LHCN-M2 (cell line): Measurements from ENCODE around the gene EVPLL. TPM values are rescaled to one million over a fixed set of nuclear protein-coding genes. Genes with fewer than 3 reads are reported as not detected.
"Not testable (repeated sequence)": the region's sequence is repeated elsewhere in the genome, so short reads cannot be mapped to it uniquely, and the experiment has no call there.

Experiments used
- DNase-seq: peaks from one replicate; pipeline ENCODE4 v3.0.0-alpha.2; 2012; ENCODE audit warnings: low read depth
- total RNA-seq: library from RNA; depleted of rRNA; stranded (reverse); fragments of >200 nt; gene quantifications from 2 replicates; pipeline ENCODE4 v1.2.3, GENCODE V29; 2014

Gene EVPLL
- total RNA-seq, 1 experiment from 2014 or later: not detected

DNA sequence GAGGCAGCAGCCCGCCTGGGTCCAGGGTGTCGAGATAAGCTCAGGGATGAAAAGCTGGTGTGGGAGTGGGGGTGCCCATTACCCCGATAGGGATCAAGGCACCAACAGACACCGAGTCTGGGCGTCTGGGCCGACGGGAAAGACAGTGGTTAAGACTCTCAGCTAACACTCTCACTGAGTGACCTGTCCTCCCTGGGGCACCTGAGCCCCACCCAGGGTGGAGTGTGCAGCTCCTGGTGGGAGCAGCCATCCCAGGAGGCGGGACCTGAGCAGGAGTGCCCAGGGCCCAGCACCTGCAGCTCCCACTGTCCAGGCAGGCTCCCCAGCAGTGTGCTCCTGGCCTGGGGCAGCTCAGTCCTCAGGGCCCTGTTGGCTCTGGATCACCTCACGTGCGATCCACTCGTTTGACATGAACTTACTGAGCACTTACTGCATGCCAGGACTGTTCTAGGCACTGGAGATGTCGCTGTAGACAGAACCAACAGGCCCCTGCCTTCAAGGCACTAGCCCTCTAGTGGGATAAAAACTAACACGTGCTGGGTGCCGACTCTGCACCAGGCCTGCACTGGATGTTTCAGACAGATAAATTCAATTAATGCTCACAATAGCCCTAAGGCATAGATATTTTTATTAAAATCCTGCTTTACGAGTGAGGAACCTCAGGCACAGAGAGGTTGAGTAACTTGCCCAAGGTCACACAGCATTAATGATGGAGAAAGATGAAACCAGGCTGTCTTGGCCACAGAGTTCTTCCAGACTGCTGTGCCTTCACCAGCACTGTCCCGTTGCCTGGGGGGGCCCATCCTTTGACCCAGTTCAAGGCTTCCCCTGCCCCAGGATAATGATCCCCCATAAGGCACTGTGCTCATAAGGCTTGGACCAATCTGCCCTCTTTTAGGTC, 1.9 kb downstream of the EVPLL start:
- no peak for DNase-seq

DNA sequence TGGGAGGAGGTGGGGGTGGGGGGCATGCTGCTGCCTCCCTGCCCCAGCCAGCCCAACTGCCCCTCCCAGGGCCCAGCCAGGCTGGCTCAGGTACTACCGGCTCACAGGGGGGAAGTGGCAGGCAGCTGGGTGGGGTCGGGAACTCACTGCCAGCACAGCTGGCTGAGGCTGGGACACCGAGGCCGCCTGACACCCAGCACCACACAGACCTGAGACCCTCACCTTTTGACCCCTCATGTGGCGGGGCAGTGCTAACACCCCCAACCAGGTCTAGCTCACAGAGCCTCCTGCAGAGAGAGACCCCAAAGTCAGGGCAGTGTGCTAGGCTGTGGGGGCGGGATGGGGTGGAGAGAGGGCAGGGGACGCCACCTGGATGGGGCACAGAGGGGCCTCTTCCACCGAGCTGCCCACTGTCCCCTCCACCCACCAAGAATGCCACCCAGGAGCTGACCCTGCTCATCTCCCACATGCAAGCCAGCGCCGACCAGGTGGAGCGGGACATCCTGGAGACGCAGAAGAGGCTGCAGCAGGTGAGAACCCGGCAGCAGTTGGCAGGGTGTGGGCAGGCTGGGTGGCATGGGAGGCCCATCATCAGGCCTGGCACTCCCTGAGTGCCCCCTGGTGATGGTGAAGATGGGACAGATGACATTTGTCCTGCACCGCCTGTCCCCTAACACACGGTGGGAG, 3.0 kb downstream of the EVPLL start:
- no peak for DNase-seq

DNA sequence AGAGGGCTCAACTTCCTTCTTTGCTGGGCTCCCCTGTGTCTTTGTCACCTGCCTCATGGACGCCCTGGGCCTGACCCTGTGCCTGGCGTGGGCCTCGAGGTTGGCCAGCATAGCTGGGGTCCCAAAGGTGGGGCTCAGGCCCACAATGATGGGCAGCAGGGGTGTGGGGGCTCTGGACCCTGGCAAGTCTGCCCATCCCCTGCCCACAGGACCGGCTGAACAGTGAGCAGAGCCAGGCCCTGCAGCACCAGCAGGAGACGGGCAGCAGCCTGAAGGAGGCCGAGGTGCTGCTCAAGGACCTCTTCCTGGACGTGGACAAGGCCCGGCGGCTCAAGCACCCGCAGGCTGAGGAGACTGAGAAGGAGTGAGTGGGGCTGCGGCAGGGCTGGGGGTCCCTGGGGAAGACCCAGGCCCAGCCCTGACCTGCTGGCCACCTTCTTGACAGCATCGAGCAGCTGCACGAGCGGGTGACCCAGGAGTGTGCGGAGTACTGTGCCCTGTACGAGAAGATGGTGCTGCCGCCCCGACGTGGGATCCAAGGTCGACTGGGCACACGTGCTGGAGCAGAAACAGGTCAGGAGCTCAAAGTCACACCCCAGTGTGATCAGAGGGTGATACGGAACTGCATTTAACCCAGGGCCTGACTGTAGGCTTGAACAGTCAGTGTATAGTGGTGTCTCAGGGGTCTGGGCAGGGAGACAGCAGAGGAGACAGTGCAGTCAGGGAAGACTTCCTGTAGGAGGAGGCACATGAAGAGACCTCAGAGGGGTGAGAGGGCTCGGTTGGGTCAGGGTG, 3.8 kb downstream of the EVPLL start:
- DNase-seq: no peak

DNA sequence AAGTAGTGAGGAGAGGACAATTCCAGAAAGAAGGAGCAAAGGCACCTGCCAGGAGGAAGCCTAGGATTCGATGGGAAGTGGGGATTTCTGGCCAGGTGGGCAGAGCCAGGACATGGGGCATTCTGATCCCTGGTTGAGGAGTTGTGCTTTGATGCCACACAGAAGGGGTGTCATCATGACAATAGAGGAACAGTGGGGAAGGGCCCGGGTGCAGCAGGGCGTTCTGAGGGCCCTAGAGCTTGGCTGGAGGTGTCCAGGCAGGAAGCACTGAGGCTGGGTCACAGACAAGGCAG, 4.3 kb downstream of the EVPLL start:
- DNase-seq: no peak

DNA sequence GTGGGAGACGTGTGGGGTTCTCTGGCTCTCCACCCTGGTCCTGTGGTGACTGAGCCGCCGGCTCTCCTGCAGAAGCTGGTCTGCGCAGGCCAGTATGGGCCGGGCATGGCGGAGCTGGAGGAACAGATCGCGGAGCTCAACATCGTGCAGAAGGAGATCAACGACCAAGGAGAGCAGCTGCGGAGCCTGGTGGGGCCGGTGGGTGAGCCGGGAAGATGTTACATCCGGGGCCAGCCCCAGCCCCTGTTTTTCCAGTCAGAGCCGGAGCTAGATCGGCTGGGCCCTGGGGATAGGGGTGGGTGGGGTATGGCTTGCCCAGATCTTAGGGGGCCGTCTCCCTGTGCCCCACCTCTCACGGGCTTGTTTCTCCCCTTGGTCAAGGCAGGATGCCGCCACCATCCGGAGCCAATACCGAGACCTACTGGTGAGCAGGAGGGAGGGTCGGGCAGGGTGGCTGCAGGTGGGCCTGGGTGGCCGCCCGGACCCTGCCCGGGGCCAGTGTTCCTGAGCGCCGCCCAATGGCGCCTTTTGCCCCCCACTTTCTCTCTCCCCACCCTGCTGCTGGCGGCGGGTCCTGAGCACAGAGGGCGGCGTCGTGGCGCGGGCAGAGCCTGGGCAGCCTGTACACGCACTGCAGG, 5.0 kb downstream of the EVPLL start:
- DNase-seq: no peak

DNA sequence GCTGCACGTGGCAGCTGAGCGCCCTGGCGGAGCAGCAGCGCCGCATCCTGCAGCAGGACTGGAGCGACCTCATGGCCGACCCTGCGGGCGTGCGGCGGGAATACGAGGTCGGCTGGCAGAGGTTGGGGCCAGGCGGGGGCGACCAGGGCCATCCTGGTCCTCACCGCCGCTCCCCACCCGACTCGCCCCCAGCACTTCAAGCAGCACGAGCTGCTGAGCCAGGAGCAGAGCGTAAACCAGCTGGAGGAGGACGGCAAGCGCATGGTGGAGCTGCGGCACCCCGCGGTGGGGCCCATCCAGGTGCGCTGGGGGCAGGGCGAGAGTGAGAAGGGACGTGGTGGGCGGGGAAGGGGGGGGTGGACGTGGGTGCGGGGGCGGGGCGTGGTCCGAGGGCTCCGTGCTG, 5.5 kb downstream of the EVPLL start:
- not testable (repeated sequence) for DNase-seq

DNA sequence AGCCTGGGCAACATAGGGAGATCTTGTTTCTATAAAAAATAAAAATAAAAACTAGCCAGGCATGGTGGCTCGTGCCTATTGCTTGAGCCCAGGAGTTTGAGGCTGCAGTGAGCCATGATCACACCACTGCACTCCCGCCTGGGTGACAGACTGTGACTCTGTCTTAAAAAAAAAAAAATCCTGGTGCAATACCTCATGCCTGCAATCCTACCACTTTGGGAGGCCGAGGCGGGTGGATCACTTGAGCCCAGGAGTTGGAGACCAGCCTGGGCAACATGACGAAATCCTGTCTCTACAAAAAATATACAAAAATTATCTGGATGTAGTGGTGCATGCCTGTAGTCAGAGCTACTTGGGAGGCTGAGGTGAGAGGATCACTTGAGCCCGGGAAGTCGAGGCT, 6.7 kb downstream of the EVPLL start:
- not testable (repeated sequence) for DNase-seq

DNA sequence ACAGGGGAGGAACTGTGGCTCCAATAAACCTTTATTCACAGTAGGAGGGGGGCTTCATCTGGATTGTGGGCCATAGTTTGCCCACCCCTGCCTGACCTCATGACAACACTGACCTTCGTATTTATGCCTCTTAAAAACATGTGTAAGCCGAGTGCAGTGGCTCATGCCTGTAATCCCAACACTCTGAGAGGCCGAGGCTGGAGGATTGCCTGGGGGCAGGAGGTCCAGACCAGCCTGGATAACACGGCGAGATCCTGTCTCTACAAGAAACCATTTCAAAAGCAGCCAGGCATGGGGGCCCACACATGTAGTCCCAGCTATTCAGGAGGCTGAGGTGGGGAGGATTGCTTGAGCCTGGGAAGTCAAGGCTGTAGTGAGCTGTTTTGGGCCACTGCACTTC, 10.0 kb downstream of the EVPLL start:
- DNase-seq: not testable (repeated sequence)

DNA sequence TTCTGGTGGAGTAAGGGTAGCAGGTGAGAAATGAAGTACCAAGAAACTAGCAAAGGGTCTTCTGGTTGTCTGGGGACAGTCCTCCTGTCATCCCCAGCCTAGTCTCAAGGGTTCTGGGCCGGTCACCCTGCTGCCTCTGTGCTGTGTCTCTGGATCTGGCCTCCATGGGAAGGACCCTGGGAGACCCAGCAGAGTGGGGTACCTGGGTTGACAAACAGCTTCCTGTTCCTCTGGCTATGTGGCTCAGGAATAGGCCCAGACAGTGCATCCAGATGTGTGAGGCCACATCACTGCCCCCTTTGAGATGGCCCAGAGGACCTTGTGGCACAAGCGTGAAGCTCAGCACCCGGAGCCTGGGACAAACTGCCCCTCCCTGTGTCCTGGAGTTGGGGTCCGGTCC, 10.7 kb downstream of the EVPLL start:
- DNase-seq: not testable (repeated sequence)

DNA sequence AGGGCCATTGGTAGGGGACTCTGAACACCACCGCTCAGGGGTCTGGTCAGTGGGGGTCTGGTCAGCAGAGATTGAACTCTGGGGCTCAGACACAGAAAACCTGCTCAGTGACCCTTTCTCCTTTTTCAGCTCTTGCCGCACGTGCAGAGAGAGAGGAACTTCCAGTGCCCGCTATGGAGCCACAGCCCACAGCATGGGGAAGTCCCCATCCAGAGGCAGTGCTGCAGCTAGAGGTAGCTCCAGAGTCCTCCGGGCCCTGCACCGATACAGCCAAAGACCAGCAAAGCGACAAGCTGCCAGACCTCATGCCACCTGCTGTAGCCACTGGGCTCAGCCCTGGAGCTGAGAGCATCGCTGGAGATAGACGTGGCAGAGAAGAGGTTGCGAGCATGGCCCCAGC, 11.2 kb downstream of the EVPLL start:
- not testable (repeated sequence) for DNase-seq

DNA sequence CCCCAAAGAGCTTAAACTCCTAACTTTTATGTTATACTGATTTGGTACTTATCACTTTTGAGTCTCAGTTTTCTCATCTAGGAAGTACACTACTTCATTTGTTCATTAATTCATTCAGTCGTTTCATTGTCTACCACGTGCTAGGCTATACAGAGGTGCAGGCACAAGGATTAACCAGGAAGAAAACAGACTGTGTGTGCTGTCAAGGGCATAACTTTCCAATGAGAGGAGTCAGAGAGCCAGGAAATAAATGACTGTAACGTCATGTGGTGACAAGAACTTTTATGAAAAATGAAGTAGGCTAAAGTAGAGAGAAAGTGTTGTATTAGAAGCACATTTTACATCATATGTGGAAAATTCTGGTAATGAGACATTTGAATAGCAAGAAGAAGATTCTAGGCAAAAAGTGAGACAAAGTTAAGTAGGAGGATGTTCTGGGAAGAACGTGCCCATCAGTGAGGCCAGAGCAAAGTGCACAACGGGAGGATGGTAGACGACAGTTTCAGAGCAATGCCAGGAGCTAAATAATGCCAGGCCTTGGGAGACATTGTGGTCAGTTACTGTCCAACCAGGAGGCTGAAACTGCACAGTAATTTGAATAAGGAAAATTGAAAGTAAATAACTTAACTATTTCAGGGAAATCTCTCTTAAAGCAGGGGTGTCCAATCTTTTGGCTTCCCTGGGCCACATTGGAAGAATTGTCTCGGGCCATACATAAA, 24.5 kb downstream of the EVPLL start:
- DNase-seq: not testable (repeated sequence)

DNA sequence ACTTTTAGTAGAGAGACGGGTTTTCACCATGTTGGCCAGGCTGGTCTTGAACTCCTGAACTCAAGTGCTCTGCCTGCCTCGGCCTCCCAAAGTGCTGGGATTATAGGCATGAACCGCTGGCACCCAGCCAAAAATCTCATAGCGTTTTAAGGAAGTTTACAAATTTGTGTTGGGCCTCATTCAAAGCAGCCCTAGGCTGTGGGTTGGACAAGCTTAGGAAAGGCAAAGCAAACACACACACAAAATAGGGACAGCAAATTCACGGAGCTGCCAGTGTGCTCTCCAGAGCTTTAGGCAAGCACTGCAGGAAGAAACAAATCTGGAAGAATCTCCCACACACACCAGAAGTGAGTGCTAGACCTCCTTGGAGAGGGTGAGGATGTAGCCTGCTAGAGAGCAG, 25.6 kb downstream of the EVPLL start:
- DNase-seq: not testable (repeated sequence)

DNA sequence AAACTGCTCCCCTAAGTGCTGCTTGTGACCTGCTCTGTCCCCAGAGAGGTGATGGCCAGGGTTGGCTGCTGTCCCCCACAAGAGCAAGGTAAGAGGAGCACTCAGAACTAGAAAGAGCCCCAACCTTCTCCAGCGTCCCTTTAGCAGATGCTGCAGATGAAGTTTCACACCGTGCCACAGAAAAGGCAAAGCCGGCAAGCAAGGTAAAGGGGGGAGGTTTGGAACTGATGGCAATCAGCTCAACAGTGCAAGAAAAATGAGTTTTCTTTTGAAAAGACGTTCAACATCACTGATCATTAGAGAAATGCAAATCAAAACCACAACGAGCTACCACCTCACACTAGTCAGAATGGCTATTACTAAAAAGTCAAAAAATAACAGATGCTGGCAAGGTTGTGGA, 26.0 kb downstream of the EVPLL start:
- not testable (repeated sequence) for DNase-seq

DNA sequence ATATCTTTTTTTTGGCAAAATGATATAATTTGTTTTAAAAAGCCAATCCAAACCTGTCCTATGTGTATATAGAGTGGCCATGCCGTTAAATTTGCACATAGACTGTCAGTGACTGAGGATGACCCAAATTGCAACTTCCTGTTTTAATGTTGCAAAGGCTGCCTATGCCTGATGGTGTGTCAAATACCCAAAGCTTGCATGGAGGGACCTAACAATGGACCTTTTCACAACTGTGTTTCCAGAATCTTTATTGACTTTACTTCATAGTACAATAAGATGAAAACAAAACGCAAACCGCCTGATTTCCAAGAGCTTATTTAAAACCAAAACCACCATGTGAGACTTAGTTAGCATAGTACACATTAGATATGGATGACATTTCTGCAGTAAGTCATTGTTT, 31.3 kb downstream of the EVPLL start:
- DNase-seq: not testable (repeated sequence)

DNA sequence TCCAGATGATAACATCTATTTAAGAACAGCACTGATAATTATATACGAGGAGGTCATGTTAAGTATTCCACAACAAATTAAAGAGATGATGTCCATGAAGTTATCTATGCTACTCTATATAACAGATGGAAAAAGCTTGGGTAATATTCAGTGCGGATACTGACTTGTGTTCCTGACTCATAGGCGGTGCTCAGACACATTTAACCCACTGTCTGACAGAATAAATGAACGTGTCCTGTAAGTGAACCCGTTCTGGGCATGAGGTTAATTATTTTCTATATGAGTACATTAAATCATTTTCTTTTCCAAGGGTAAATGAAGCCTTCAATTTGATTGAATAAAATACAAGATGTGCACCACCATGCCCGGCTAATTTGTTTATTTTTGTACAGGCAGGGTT, 31.7 kb downstream of the EVPLL start:
- not testable (repeated sequence) for DNase-seq

DNA sequence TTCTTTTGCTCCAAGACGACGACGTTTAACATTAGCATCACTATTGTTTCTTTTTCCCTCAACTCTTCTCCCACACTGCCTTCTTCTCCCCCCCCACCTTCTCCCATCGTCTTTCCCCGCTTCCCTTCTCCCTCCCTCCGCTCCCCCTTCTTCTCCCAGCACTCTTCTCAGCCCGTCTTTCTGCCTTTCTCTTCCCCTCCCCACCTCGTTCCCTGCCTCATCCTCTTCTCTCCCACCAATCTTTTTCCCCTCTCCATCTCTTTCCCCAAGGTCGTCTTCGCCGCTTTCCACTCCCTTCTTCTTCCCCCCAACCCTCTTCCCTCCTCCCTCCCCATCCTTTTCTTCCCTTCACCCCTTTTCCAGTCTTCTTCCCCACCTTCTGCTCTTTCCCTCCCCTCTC, 33.2 kb downstream of the EVPLL start:
- DNase-seq: not testable (repeated sequence)

DNA sequence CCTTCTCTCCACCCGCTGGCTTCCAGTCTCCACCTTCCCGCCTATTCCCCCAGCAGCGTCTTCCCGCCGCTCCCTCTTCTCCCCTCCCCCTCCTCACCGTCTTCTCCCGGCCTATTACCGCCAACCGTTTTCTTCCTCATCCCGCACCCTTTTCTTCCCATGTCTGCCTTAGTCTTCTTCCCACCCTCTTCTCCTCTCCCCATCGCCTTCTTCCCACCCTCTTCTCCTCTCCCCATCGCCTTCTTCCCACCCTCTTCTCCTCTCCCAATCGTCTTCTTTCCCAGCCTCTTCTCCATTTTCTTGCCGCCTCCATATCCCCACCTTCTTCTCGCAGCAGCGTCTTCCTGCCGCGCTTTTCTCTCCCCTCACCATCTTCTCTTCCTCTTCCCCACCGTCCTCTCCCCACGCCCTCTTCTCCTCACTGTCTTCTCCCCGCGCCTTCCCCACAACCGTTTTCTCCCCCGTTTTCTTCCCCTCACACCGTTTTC, 33.8 kb downstream of the EVPLL start:
- DNase-seq: peak; percentile 12

DNA sequence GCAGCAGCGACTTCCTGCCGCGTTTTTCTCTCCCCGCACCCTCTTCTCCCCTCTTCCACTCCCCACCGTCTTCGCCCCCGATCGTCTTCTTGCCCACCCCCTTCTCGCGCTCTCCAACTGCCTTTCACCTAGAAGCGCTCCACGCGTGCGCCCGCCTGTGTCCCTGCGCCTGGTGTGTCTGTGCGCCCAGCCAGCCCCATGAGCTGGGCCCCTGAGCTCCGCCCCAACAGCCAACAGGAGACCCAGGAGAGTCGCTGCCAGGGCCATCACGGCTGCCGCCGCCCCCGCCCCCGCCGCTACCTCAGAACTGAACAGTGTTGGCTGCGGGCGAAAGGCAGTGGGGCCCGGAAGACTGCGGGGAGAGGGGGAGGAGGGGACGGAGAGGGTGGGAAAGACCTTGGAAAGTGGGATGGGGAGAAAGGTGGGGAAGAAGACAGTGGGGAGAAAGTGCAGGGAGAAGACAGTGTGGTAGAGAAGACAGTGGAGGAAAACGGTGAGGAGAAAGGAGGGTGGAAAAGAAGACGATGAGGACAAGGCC, 34.5 kb downstream of the EVPLL start:
- DNase-seq: not testable (repeated sequence)

DNA sequence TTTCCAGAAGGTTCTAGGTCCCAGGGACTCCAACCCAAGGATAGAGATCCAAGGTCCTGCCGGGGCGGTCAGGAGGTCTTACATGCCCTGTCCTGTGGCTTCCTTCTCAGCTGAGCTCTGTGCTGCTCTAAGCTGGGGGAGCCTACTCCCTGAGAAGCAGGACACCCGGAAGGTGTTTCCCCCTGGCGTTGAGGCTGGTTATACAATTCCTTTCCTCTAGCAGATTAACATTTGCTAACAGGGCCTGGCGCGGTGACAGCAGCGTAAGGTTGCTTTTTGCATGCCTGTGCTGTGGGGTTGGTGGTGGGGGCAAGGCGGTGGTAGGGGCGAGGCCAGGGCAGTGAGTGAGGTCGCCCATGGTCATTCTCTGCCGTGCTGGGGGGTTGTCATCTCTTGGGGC, 43.9 kb downstream of the EVPLL start:
- DNase-seq: not testable (repeated sequence)

DNA sequence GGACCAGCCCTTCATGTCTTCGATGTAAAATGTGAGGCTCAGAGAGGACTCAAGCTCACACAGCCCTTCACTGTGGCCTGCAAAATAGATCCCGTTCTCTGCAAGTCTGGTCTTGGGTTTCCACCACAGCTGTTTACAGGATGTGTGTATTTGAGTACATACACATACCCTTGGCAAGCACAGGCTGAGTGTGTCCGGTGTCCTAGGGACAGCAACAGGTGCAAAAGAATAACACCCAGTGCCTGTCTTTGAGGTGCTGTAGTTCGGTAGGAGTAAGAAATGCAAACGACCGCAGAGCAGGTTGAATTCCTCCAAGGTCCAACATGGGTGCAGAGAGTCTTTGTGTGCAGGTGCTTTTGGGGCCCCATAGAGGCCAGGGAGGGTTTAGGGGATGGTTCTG, 44.9 kb downstream of the EVPLL start:
- not testable (repeated sequence) for DNase-seq

DNA sequence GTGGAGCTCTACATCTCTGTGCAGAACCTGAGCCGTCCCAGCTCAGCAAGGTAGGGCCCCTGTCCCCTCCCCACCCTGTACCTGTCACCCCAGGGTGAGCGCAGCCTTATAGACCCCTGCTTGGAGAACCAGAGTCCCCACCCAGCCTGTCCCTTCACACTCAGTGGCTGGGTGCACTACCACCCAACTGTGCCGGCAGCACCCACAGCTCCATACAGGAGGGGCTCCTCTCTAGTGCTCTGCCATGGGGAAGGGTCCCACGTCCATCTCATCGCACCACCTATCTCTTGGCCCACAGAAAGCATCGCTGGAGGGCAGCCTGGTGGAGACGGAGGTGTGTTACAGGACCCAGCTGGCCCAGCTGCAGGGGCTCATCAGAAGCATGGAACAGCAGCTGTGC, 45.4 kb downstream of the EVPLL start:
- not testable (repeated sequence) for DNase-seq
